ENCODE data around the gene POC1B.

Gene POC1B

DNA sequence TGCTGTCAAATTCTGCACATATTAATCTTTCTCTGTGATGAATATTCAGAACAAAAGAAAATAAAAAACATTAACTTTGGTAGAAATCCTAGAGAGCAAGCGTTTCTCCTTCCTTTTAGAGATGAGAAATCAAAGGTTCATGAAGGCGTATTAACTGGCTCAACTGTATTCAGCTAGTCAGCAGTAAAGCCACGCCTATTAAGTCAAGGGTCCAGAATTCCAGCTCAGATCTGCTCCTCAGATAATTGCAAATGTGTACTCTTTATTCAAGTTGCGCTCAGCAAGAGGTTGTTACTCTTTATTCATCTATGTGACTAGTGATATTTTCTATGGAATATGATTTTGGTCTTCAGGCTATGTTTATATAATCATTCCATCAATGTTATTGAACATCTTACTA, 13.1 kb upstream of the POC1B start:
- no peak for DNase-seq

DNA sequence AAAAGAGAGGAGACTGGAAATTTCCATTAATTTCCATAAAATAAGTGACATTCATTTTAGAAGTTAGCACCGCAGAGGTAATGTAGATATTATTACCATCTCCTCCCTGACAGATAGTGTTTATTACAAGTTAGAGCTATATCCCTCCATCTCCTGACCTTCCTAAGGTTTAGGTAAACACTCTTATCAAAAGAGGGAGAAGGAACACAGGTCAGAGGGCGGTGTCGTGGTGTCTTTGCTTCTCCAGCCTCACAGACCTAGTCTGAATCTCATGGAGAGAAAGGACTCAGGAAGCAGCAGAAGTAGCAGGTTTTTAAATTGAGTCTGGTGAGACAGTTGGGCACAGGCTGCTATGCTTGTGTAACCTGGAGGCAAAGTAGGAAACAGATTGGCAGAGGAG, 11.5 kb upstream of the POC1B start:
- DNase-seq = no peak

GRCh38 chr12:89529738-89530137, 3.9 kb upstream of the POC1B start:
- DNase-seq = peak in 1 of 2 donors; percentile 72

DNA sequence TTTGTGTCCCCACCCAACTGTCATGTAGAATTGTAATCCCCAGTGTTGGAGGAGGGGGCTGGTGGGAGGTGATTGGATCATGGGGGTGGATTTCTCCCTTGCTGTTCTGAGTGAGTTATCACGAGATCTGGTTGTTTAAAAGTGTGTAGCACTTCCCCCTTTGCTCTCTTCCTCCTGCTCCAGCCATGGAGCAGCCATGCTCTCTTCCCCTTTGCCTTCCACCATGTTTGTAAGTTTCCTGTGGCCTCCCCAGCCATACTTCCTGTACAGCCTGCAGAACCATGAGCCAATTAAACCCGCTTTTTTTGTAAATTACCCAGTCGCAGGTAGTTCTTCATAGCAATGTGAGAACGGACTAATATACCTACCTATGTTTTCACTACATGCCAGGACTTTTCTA, 2.6 kb upstream of the POC1B start:
- DNase-seq = no peak

GRCh38 chr12:89525305-89525823, 483 bp downstream of the POC1B start:
- DNase-seq = peak; percentile 28 to 56

DNA sequence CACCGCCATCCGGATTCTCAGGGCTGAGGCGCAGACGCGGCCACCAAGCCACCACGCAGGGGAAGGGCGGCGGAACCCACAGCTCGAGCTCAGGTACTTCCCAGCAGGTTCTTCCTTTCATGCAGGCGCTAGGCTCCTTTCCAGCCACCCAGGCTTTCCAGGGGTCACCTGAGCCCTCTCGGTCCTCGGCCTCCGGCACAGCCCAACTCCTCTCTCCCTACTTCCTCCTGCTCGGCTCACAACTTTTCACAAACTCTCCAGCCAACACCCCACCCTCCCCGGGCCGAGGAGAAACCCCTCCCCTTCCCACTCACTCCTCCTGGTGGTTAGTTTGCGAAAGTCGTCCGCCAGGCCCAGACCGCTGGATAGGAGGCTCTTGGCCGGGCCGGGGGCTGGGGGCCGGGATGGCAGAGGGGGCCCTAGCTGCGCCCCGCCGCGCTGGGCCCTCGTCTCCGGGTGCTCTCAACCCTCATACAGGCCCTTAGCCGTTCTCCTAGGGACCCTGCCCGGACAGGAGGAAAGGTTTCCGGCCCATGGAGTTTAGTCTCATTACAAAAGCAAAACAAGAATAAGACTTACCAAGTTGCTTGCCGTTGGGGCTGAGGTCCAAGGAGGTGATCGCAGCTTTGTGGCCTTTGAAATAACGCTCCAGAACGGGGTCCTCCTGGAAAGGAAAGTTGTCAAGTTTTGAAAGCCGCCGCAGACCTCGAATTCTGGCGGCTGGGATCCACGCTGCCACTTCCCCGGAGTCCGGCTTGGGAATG, 1.1 kb downstream of the POC1B start, which contains the start of gene GALNT4:
GALNT4 (minus strand) TSS at position 256 of the 764 bp plus-strand sequence; CDS start at position 9, 247 bp downstream.
- DNase-seq = peak; percentile 82

DNA sequence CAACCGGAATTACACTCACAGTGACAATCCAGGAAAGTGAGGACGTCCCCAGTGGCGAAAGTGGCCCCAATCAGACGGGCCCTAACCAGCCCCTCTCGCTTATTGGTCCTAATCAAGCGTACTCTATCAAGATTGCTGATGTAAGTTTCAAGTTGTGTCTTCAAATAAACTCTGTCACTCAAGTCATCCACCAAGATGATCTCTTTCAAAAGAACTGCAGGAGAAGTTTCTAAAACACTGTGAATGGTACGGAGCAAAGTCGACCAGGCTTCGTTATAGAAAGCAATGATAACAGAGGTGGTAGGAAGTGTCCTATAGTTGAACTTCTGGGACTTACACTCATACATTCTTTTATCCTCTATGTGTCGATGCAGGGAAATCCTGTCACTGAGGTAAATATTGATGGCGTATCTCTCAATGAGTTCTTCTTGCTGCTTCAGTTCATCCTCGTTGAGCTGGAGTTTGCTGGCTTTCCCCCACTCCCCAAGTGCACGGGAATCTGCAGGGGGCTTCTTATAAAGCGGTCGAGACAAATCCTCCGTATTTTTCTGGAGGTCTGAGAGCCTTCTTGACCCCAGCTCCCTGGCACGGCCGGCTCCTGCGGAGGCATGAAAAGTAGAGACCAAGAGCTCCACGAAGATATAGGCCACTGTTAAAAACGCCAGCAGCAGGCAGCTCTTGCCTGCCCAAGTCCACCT, 1.9 kb downstream of the POC1B start:
- DNase-seq = no peak

- no peak for DNase-seq
Measured at GRCh38 chr12:89523393-89523792, 2.5 kb downstream of the POC1B start.

- no peak for DNase-seq
Measured at GRCh38 chr12:89521364-89522223, 4.3 kb downstream of the POC1B start.

DNA sequence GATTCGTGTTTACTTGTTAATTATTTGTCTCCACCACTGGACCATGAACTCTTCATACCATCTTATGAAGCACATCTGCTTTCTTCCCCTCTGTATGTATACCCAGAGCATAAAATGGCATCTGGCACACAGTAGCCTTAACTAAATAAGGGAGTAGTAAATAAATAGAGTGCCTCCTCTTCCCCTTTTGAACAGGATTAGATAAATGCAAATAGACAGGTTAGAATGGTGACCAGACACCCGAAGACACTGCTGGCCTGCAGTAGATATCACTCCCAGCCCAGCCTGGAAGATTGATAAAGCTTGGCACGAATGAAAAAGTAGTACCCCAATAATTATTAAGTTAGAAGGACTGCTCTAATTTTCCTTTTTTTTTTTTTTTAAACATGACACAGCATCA, 8.1 kb downstream of the POC1B start:
- no peak for DNase-seq

- no peak for DNase-seq
Measured at GRCh38 chr12:89516633-89517032, 9.2 kb downstream of the POC1B start.

- DNase-seq = no peak
Measured at GRCh38 chr12:89514751-89515150, 11.1 kb downstream of the POC1B start.

GRCh38 chr12:89513544-89513943, 12.3 kb downstream of the POC1B start:
- no peak for DNase-seq

DNA sequence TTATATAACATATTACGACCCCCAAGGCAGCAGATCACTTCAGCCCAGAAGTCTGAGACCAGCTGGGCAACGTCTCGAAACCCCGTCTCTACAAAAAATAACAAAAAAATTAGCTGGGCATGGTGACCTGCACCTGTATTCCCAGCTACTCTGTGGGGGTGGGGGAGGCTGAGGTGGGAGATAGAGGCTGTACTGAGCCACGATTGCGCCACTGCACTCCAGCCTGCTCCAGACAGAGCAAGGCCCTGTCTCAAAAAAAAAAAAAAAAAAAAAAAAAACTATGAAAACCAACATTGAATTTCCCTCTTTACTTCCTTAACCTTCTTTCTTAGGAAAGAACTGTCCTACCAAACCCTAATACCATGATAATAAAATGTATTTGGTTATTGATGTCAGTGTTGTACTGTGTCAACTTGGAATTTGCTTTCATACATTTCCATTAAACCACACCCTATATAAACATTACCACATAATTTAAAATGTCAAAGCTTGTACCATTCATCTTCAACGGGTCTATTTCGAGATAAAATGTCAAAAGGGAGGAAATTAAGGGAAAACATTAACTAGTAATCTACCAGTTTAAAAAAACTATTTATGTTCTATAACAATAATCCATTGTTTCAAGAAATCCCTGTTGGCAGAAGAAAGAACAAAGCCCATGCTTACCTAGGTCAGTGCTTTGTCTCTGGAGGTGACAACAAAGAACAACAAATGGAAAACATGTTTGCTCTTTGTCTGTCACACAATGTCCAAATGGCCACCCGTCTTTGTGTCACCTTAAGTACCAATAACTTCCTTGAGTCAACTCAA, 18.6 kb downstream of the POC1B start:
- no peak for DNase-seq

DNA sequence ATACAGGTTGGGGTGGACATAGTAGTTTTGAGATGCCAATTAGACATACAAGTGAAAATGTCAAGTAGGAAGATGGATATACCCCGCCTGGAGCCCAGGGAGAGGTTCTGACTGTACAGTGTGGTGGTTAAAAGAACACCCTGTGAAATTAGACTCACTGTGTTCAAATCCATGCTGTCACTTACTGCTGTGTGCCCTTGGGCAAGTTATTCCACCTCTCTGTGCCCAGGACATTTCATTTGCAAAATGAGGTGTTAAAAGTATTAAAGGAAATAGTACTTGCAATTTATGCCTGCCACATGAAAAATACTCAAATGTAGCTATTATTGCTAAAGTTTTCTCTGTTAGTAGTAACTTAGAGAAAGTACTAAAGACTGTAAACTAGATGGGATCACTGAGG, 19.8 kb downstream of the POC1B start:
- DNase-seq = no peak

DNA sequence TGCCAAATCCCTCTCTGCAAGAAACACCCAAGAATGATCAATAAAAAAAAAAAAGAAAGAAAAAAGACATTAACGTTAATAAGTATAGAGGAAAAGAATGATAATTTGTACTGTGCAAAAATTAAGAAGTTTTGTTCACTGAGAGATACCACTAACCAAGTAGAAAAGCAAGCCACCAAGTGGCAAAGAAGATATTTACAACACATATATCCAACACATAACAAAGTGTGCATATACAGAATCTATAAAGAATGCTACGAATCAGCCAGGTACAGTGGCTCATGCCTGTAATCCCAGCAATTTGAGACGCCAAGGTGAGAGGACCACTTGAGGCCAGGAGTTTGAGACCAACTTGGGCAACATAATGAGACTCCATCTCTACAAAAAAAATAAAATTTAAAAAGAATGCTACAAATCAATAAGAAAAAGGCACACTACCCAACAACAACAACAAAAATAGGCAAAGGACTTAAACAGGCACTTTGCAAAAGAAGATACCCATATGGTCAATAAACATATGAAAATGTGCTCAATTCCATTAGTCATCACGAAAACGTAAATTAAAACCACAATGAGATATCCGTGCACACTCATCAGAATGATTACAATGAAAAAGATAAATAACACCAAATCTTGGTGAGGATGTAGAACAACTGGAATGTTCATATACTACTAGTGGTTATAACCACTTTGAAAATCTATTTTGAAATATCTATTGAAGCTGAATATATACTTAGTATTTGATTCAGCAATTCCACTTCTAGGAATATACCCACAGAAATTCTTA, 21.1 kb downstream of the POC1B start:
- no peak for DNase-seq

DNA sequence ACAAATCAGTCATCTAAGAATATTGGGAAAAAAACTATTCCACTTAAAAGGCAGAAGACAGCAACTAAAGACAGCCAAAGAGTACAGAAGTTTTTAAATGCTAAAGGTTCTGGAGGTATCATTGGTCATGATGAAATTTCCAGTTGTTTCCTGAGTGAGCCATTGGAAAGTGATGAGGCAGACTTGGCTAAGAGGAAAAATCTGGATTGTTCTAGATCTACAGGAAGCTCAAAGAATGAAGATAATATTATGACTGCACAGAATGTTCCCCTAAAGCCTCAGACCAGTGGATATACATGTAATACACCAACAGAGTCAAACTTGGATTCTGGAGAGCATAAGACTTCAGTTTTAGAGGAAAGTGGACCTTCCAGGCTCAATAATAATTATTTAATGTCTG, 24.1 kb downstream of the POC1B start:
- no peak for DNase-seq

GRCh38 chr12:89499857-89500256, 26.0 kb downstream of the POC1B start:
- no peak for DNase-seq

GRCh38 chr12:89497467-89497866, 28.4 kb downstream of the POC1B start:
- no peak for DNase-seq

DNA sequence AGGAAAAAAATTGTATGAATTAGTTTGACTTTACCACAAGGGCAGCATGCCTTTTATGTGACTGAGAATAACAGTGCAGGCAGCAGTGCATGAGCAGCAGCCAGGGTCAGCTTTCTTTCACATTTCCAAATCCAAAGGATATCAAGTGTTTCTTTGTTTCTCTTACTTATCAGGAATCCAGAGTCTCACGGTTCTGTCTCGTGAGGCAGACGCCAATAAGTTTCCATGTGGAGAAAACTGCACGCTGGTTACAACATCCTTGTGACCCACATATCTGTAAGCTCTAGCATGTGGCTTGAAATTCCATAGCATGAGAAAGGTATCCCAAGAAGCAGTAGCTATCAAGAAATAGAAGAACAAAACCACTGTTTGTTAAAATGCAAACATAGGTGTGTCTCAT, 28.8 kb downstream of the POC1B start:
- no peak for DNase-seq

All from CD4-positive, alpha-beta T cell treated with Interferon alpha-2 for 1 hour (primary cell).